Measurements from ENCODE around the gene APBA2. TPM values are rescaled to one million over a fixed set of nuclear protein-coding genes. Genes with fewer than 3 reads are reported as not detected.

APBA2 gene
- total RNA-seq, 1 experiment from 2014 or later, result 0.31 TPM

GRCh38 chr15:29056839-29057450, 171.2 kb downstream of the APBA2 start:
- POLR2A ChIA-PET, result no interaction called here
- ATAC-seq, result no peak

GRCh38 chr15:29057856-29058255, 172.1 kb downstream of the APBA2 start:
- ATAC-seq (no peak), DNase-seq (ENCODE audit: low read depth, low spot score) (no peak)
- BruUV-seq (replicated peaks), result no TSS peak
- H3K4me1 ChIP-seq (ENCODE audit: control insufficient read depth, insufficient read depth, low read length), result no peaks in the 10 kb centered on the region
- no peak overlapping the region for H3K4me3 ChIP-seq (ENCODE audit: low read depth in 2 of 2, low read length in 2 of 2)
- H3K36me3 ChIP-seq (ENCODE audit: control insufficient read depth, insufficient read depth, low read length), result no peaks in the 10 kb centered on the region
- in situ Hi-C loops (cut with HindIII; ENCODE audit: low pct_unique_long_range_greater_than_20kb, low sequenced_read_pairs), result no loop called here
- H3K9me3 ChIP-seq (ENCODE audit: control insufficient read depth, insufficient read depth, low read depth, low read length), result no peaks in the 10 kb centered on the region
- CTCF ChIA-PET, result no interaction called here
- intact Hi-C loops (cut with micrococcal nuclease; ENCODE audit: unreplicated experiment), result no loop called here
- POLR2A ChIA-PET, result no interaction called here
- no peak overlapping the region for H3K27ac ChIP-seq (ENCODE audit: low read length)
- no peak for TF ChIP-seq REST (IDR thresholded peaks at IDR 0.05; ENCODE audit: insufficient read depth in 1 of 2, low read depth in 2 of 2, low read length in 1 of 2)
- no peak for TF ChIP-seq SIN3A (IDR thresholded peaks at IDR 0.05; ENCODE audit: borderline replicate concordance, insufficient read depth, low read depth, low read length)
- no peak for TF ChIP-seq TCF7L2 (IDR thresholded peaks at IDR 0.05; ENCODE audit: low read depth, low read length)
- TF ChIP-seq POLR2AphosphoS5 (IDR thresholded peaks at IDR 0.05; ENCODE audit: low read depth, low read length), result no peak
- no peak for TF ChIP-seq CTCF (IDR thresholded peaks at IDR 0.05)
- 0 out of 2 replicates have a peak, but pooled peaks cover 2% of the 10 kb centered on the region for H3K27me3 ChIP-seq (ENCODE audit: control insufficient read depth, insufficient read depth, low read length)

More at GRCh38 chr15:29056839-29057450, 171.2 kb downstream of the APBA2 start:
- Histone ChIP-seq H3K4me3 (ENCODE audit: low read depth in 2 of 2, low read length in 2 of 2) (no peak overlapping the region), H3K27me3 (ENCODE audit: control insufficient read depth, insufficient read depth, low read length) (0 out of 2 replicates have a peak, but pooled peaks cover 2% of the 10 kb centered on the region), H3K36me3 (ENCODE audit: control insufficient read depth, insufficient read depth, low read length) (no peaks in the 10 kb centered on the region), H3K4me1 (ENCODE audit: control insufficient read depth, insufficient read depth, low read length) (no peaks in the 10 kb centered on the region), H3K9me3 (ENCODE audit: control insufficient read depth, insufficient read depth, low read depth, low read length) (no peaks in the 10 kb centered on the region), H3K27ac (ENCODE audit: low read length) (no peak overlapping the region)
- TF ChIP-seq POLR2AphosphoS5 (IDR thresholded peaks at IDR 0.05; ENCODE audit: low read depth, low read length) (no peak), SIN3A (IDR thresholded peaks at IDR 0.05; ENCODE audit: borderline replicate concordance, insufficient read depth, low read depth, low read length) (no peak), REST (IDR thresholded peaks at IDR 0.05; ENCODE audit: insufficient read depth in 1 of 2, low read depth in 2 of 2, low read length in 1 of 2) (no peak), CTCF (IDR thresholded peaks at IDR 0.05) (no peak), TCF7L2 (IDR thresholded peaks at IDR 0.05; ENCODE audit: low read depth, low read length) (no peak)
- intact Hi-C loops (cut with micrococcal nuclease; ENCODE audit: unreplicated experiment) (no loop called here), in situ Hi-C loops (cut with HindIII; ENCODE audit: low pct_unique_long_range_greater_than_20kb, low sequenced_read_pairs) (no loop called here)
- CTCF ChIA-PET, result no interaction called here
- BruUV-seq (replicated peaks), result no TSS peak
- no peak for DNase-seq (ENCODE audit: low read depth, low spot score)
